Prostate gland (tissue), 2 donors: ENCODE data around the gene HOXA5.

ENCODE experiments used
- CTCF ChIP-seq, 4 experiments: fragments of 200-600 bp in 2 of 4; fragments of 450-650 bp in 2 of 4; sonication (generic) in 2 of 4; IDR thresholded peaks; 1 replicate in 3 of 4; 2 replicates in 1 of 4; pipeline ENCODE4 v1.5.1; 2016 to 2019; ENCODE audit warnings: antibody characterized with exemption in 4 of 4, mild to moderate bottlenecking in 2 of 4, moderate library complexity in 2 of 4
- POLR2A ChIP-seq: fragments of 450-650 bp; IDR thresholded peaks from one replicate; pipeline ENCODE4 v1.6.1; 2016; ENCODE audit warnings: antibody characterized with exemption, mild to moderate bottlenecking
- POLR2AphosphoS5 ChIP-seq: sonication (generic); formaldehyde crosslinking; IDR thresholded peaks from one replicate; pipeline ENCODE4 v1.6.1; 2017; ENCODE audit warnings: antibody characterized with exemption

DNA sequence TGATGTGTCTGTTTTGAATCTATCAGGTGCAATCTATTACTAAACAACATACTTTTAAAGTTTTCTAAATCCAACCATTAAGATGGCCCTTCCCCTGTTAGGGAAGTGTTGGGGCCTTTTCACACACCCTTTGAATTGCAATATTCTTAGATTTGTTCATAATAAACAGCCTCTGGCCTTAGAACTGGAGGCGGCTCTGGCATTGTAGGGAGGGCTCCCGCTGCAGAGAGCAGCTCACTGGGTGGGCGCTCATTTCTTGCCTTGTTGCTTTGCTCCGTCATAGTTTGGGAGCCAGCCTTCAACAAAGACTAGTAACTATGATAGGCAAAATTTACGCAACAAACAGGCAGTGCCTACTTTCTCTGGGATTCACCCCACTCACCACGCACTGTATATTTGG lies 34.9 kb upstream of the HOXA5 start:
- TF ChIP-seq CTCF (IDR thresholded peaks at IDR 0.05) (no peak), POLR2A (no peak), POLR2AphosphoS5 (no peak)
